GM18505 (cell line): ENCODE results near the gene MARK3.

Source experiments
- ATAC-seq: cut with Tn5 transposase; IDR thresholded peaks from one replicate; pipeline ENCODE4 v1.9.1; 2021; ENCODE audit not compliant: unreplicated experiment
- POLR2A ChIP-seq: IDR thresholded peaks from 4 replicates; pipeline ENCODE4 v1.6.1; 2011; ENCODE audit warnings: borderline replicate concordance; ENCODE audit not compliant: insufficient read depth, insufficient read length; ENCODE audit errors: extremely low read depth

Gene MARK3

GRCh38 chr14:103421556-103421955 lies 36.3 kb downstream of the MARK3 start:
- ATAC-seq: no peak
- no peak for TF ChIP-seq POLR2A

- TF ChIP-seq POLR2A: no peak
- ATAC-seq: no peak
Observed at GRCh38 chr14:103423050-103423461, 37.8 kb downstream of the MARK3 start.

GRCh38 chr14:103427485-103428443 lies 42.5 kb downstream of the MARK3 start:
- TF ChIP-seq POLR2A: no peak
- no peak for ATAC-seq

- no peak for ATAC-seq
- no peak for TF ChIP-seq POLR2A
Observed at GRCh38 chr14:103428723-103429556, 43.7 kb downstream of the MARK3 start.

- no peak for TF ChIP-seq POLR2A
- no peak for ATAC-seq
Observed at GRCh38 chr14:103430358-103430757, 45.1 kb downstream of the MARK3 start.

- no peak for TF ChIP-seq POLR2A
- ATAC-seq: no peak
Observed at GRCh38 chr14:103432627-103433026, 47.4 kb downstream of the MARK3 start.

GRCh38 chr14:103433916-103434563 lies 48.8 kb downstream of the MARK3 start:
- ATAC-seq: no peak
- no peak for TF ChIP-seq POLR2A

GRCh38 chr14:103434868-103435442 lies 49.7 kb downstream of the MARK3 start:
- no peak for TF ChIP-seq POLR2A
- no peak for ATAC-seq

- no peak for ATAC-seq
- no peak for TF ChIP-seq POLR2A
Observed at GRCh38 chr14:103436533-103436932, 51.3 kb downstream of the MARK3 start.

GRCh38 chr14:103442288-103442687 lies 57.1 kb downstream of the MARK3 start:
- TF ChIP-seq POLR2A: no peak
- no peak for ATAC-seq

GRCh38 chr14:103443111-103443510 lies 57.9 kb downstream of the MARK3 start:
- TF ChIP-seq POLR2A: no peak
- no peak for ATAC-seq

GRCh38 chr14:103444837-103445524 lies 59.8 kb downstream of the MARK3 start:
- ATAC-seq: no peak
- no peak for TF ChIP-seq POLR2A
